K562 (cell line): ENCODE data around the gene C9.

Experiments used
- CTCF ChIP-seq, 3 experiments: IDR thresholded peaks in 2 of 3; conservative IDR thresholded peaks in 1 of 3; 2 replicates each; pipeline ENCODE4 v1.5.1; 2011 to 2012; ENCODE audit warnings: low read length in 3 of 3, mild to moderate bottlenecking in 3 of 3, control low read depth in 2 of 3, improper control_type of control experiment in 1 of 3, inconsistent platforms in 1 of 3, low read depth in 1 of 3, mixed read lengths in 1 of 3, moderate library complexity in 1 of 3; ENCODE audit not compliant: insufficient read depth in 2 of 3
- HDGF ChIP-seq: fragments of 450-650 bp; IDR thresholded peaks from 2 replicates; pipeline ENCODE4 v1.6.1; 2016
- KDM5B ChIP-seq: fragments of 200-600 bp; sonication (generic); IDR thresholded peaks from 2 replicates; pipeline ENCODE4 v1.6.1; 2012; ENCODE audit warnings: low read depth, mild to moderate bottlenecking, moderate library complexity, low read length, control low read depth, inconsistent platforms; ENCODE audit not compliant: insufficient replicate concordance
- POLR2A ChIP-seq: fragments of 450-650 bp; conservative IDR thresholded peaks from 2 replicates; pipeline ENCODE4 v1.6.1; 2016
- POLR2AphosphoS5 ChIP-seq: IDR thresholded peaks from 2 replicates; pipeline ENCODE4 v1.6.1; 2011; ENCODE audit warnings: mild to moderate bottlenecking, low read depth, low read length, moderate library complexity; ENCODE audit not compliant: control insufficient read depth, insufficient read depth

GRCh38 chr5:39240750-39241149 lies 123.5 kb downstream of the C9 start:
- TF ChIP-seq POLR2A (no peak), POLR2AphosphoS5 (no peak), HDGF (no peak), KDM5B (no peak), CTCF (IDR thresholded peaks at IDR 0.05 in 2 of 3, conservative IDR thresholded peaks at IDR 0.05 in 1 of 3; ENCODE audit: insufficient read depth in 2 of 3, low read depth in 1 of 3, low read length in 3 of 3) (no peak)
